Fibroblast of the conjunctiva (primary cell): ENCODE measurements around the gene ACTN3.
"Not testable (repeated sequence)": the region's sequence is repeated elsewhere in the genome, so short reads cannot be mapped to it uniquely, and the experiment has no call there.

Experiments
- DNase-seq: peaks from one replicate; pipeline ENCODE4 v3.0.0-alpha.2; 2010; ENCODE audit warnings: low read depth

The ACTN3 gene

GRCh38 chr11:66546368-66546965 is at the start of gene ACTN3:
Gene ACTN3 (plus strand): TSS chr11:66546903. CDS start chr11:66546938, 35 bp downstream.
- DNase-seq = no peak

GRCh38 chr11:66497206-66497605 is 49.5 kb upstream of the ACTN3 start:
- DNase-seq = no peak

GRCh38 chr11:66498506-66498905 is 48.2 kb upstream of the ACTN3 start:
- no peak for DNase-seq

GRCh38 chr11:66505276-66505816 is 41.4 kb upstream of the ACTN3 start:
- DNase-seq = no peak

GRCh38 chr11:66509131-66509561 is 37.6 kb upstream of the ACTN3 start:
- no peak for DNase-seq

- DNase-seq = peak; percentile 27
Measured at GRCh38 chr11:66510271-66510989, 36.3 kb upstream of the ACTN3 start, which contains the start of gene BBS1. Gene BBS1 (plus strand): TSS chr11:66510635. CDS start chr11:66510660, 25 bp downstream.

GRCh38 chr11:66510990-66511339 is 35.7 kb upstream of the ACTN3 start:
- DNase-seq = no peak

GRCh38 chr11:66523611-66524010 is 23.1 kb upstream of the ACTN3 start:
- no peak for DNase-seq

GRCh38 chr11:66524304-66525040 is 22.2 kb upstream of the ACTN3 start:
- DNase-seq = no peak

- no peak for DNase-seq
Measured at GRCh38 chr11:66529069-66529468, 17.6 kb upstream of the ACTN3 start.

- DNase-seq = no peak
Measured at GRCh38 chr11:66529655-66530054, 17.0 kb upstream of the ACTN3 start.

GRCh38 chr11:66530927-66531709 is 15.6 kb upstream of the ACTN3 start:
- no peak for DNase-seq

GRCh38 chr11:66531841-66532240 is 14.9 kb upstream of the ACTN3 start:
- DNase-seq = no peak

GRCh38 chr11:66532784-66533183 is 13.9 kb upstream of the ACTN3 start:
- no peak for DNase-seq

- no peak for DNase-seq
Measured at GRCh38 chr11:66539170-66539869, 7.4 kb upstream of the ACTN3 start.

GRCh38 chr11:66539870-66540213 is 6.9 kb upstream of the ACTN3 start:
- DNase-seq = no peak

- not testable (repeated sequence) for DNase-seq
Measured at GRCh38 chr11:66540598-66540997, 6.1 kb upstream of the ACTN3 start.

- DNase-seq = no peak
Measured at GRCh38 chr11:66541892-66542291, 4.8 kb upstream of the ACTN3 start.

- DNase-seq = no peak
Measured at GRCh38 chr11:66542362-66542761, 4.3 kb upstream of the ACTN3 start.

GRCh38 chr11:66543263-66544107 is 3.2 kb upstream of the ACTN3 start:
- DNase-seq = peak; percentile 12
